GM18511 (cell line): Measurements from ENCODE around the gene PLEKHH1.
"Not testable (repeated sequence)": the region's sequence is repeated elsewhere in the genome, so short reads cannot be mapped to it uniquely, and the experiment has no call there.

ENCODE experiments used
- ATAC-seq: cut with Tn5 transposase; IDR thresholded peaks from one replicate; pipeline ENCODE4 v1.9.1; 2021; ENCODE audit warnings: mild to moderate bottlenecking, moderate library complexity; ENCODE audit not compliant: unreplicated experiment

Gene PLEKHH1

GRCh38 chr14:67579636-67580035 lies 46.5 kb downstream of the PLEKHH1 start:
- ATAC-seq, result no peak

GRCh38 chr14:67580336-67581171 lies 47.5 kb downstream of the PLEKHH1 start:
- ATAC-seq, result no peak

GRCh38 chr14:67581643-67582042 lies 48.6 kb downstream of the PLEKHH1 start:
- no peak for ATAC-seq

GRCh38 chr14:67582061-67582460 lies 49.0 kb downstream of the PLEKHH1 start:
- ATAC-seq, result no peak

- ATAC-seq, result peak; percentile 61
These were observed 50.9 kb downstream of the PLEKHH1 start for GRCh38 chr14:67583711-67584644.

- ATAC-seq, result no peak
These were observed 51.9 kb downstream of the PLEKHH1 start for GRCh38 chr14:67584978-67585377.

- ATAC-seq, result no peak
These were observed 53.3 kb downstream of the PLEKHH1 start for GRCh38 chr14:67586369-67586768.

- ATAC-seq, result no peak
These were observed 56.2 kb downstream of the PLEKHH1 start for GRCh38 chr14:67589204-67589770.

- ATAC-seq, result not testable (repeated sequence)
These were observed 60.6 kb downstream of the PLEKHH1 start for GRCh38 chr14:67593650-67594049.

GRCh38 chr14:67595392-67595791 lies 62.3 kb downstream of the PLEKHH1 start:
- ATAC-seq, result no peak

GRCh38 chr14:67599698-67600561 lies 66.8 kb downstream of the PLEKHH1 start, which contains the start of gene PIGH:
Gene PIGH (minus strand): TSS chr14:67600268. CDS start chr14:67600203, 65 bp downstream.
- peak; percentile 93 for ATAC-seq

- not testable (repeated sequence) for ATAC-seq
These were observed 67.5 kb downstream of the PLEKHH1 start for GRCh38 chr14:67600562-67600974.

- no peak for ATAC-seq
These were observed 69.0 kb downstream of the PLEKHH1 start for GRCh38 chr14:67602076-67602475.

- peak; percentile 69 for ATAC-seq
These were observed 70.0 kb downstream of the PLEKHH1 start for GRCh38 chr14:67602995-67603545.

GRCh38 chr14:67607646-67608045 lies 74.6 kb downstream of the PLEKHH1 start:
- ATAC-seq, result no peak

GRCh38 chr14:67609642-67610310 lies 76.7 kb downstream of the PLEKHH1 start:
- ATAC-seq, result no peak

GRCh38 chr14:67610491-67610890 lies 77.4 kb downstream of the PLEKHH1 start:
- ATAC-seq, result no peak

- no peak for ATAC-seq
These were observed 85.5 kb downstream of the PLEKHH1 start for GRCh38 chr14:67618617-67619063.
